Liver (tissue), 9 donors: ENCODE results near the gene RNF10. TPM values are rescaled to one million over a fixed set of nuclear protein-coding genes. Genes with fewer than 3 reads are reported as not detected.

ENCODE experiments used
- DNase-seq: peaks from one replicate; pipeline ENCODE4 v3.0.0-alpha.2; 2017; ENCODE audit warnings: low spot score
- H3K27ac ChIP-seq, 2 donors: one replicate each; pipeline ENCODE4 v1.7.0; 2013; ENCODE audit warnings: inconsistent platforms in 2 of 2, low read length in 2 of 2, control low read depth in 1 of 2, low read depth in 1 of 2, mild to moderate bottlenecking in 1 of 2
- H3K27me3 ChIP-seq, 4 donors: one replicate each; pipeline versions ENCODE4 v1.6.1 to v1.7.0; 2013; ENCODE audit warnings: low read length in 3 of 4, inconsistent platforms in 1 of 4, mild to moderate bottlenecking in 1 of 4, moderate library complexity in 1 of 4; ENCODE audit not compliant: control insufficient read depth in 4 of 4, insufficient read depth in 4 of 4
- H3K36me3 ChIP-seq, 4 donors: one replicate each; pipeline versions ENCODE4 v1.6.1 to v1.7.0; 2013; ENCODE audit warnings: low read length in 3 of 4, mild to moderate bottlenecking in 3 of 4, low read depth in 1 of 4, moderate library complexity in 1 of 4; ENCODE audit not compliant: control insufficient read depth in 4 of 4, insufficient read depth in 3 of 4
- H3K4me1 ChIP-seq, 4 donors: one replicate each; pipeline versions ENCODE4 v1.6.1 to v1.7.0; 2013; ENCODE audit warnings: low read length in 3 of 4, mild to moderate bottlenecking in 3 of 4, moderate library complexity in 1 of 4; ENCODE audit not compliant: control insufficient read depth in 4 of 4, insufficient read depth in 4 of 4
- H3K4me3 ChIP-seq, 3 donors: one replicate each; pipeline versions ENCODE4 v1.6.1 to v1.7.0; 2013; ENCODE audit warnings: low read length in 3 of 3, control low read depth in 1 of 3, low read depth in 1 of 3, mild to moderate bottlenecking in 1 of 3
- H3K9ac ChIP-seq, 2 donors: one replicate each; pipeline ENCODE4 v1.7.0; 2013; ENCODE audit warnings: low read length in 2 of 2, mild to moderate bottlenecking in 2 of 2, moderate library complexity in 2 of 2, control low read depth in 1 of 2, low read depth in 1 of 2
- H3K9me3 ChIP-seq, 4 donors: one replicate each; pipeline versions ENCODE4 v1.6.1 to v1.7.0; 2013; ENCODE audit warnings: low read length in 3 of 4; ENCODE audit not compliant: control insufficient read depth in 4 of 4
- ATF3 ChIP-seq: IDR thresholded peaks from 2 replicates; pipeline ENCODE4 v1.6.1; 2016; ENCODE audit warnings: antibody characterized with exemption
- CTCF ChIP-seq: fragments of 150-350 bp; IDR thresholded peaks from 2 replicates; pipeline ENCODE4 v1.5.1; 2017; ENCODE audit warnings: improper control_type of control experiment, low read depth, low read length; ENCODE audit not compliant: missing input control
- EGR1 ChIP-seq, 2 donors: IDR thresholded peaks; 2 replicates each; pipeline ENCODE4 v1.6.1; 2016 to 2018; ENCODE audit warnings: antibody characterized with exemption in 2 of 2, low read depth in 2 of 2
- FOXA1 ChIP-seq: IDR thresholded peaks from 2 replicates; pipeline ENCODE4 v1.6.1; 2016; ENCODE audit warnings: antibody characterized with exemption
- FOXA2 ChIP-seq: IDR thresholded peaks from 2 replicates; pipeline ENCODE4 v1.6.1; 2016; ENCODE audit warnings: antibody characterized with exemption
- GABPA ChIP-seq, 2 donors: IDR thresholded peaks in 1 of 2; conservative IDR thresholded peaks in 1 of 2; 2 replicates each; pipeline ENCODE4 v1.6.1; 2016; ENCODE audit warnings: antibody characterized with exemption in 2 of 2, mild to moderate bottlenecking in 1 of 2, moderate library complexity in 1 of 2
- HNF4A ChIP-seq, 2 donors: conservative IDR thresholded peaks; 2 replicates each; pipeline ENCODE4 v1.6.1; 2016; ENCODE audit warnings: antibody characterized with exemption in 2 of 2, mild to moderate bottlenecking in 2 of 2
- HNF4G ChIP-seq: IDR thresholded peaks from 2 replicates; pipeline ENCODE4 v1.6.1; 2016; ENCODE audit warnings: antibody characterized with exemption
- JUND ChIP-seq, 2 donors: IDR thresholded peaks; 2 replicates each; pipeline ENCODE4 v1.6.1; 2016; ENCODE audit warnings: antibody characterized with exemption in 2 of 2
- NR2F2 ChIP-seq: IDR thresholded peaks from 2 replicates; pipeline ENCODE4 v1.6.1; 2016; ENCODE audit warnings: antibody characterized with exemption
- RAD21 ChIP-seq, 2 donors: IDR thresholded peaks; 2 replicates each; pipeline ENCODE4 v1.6.1; 2016; ENCODE audit warnings: antibody characterized with exemption in 2 of 2, mild to moderate bottlenecking in 2 of 2
- RXRA ChIP-seq, 2 donors: IDR thresholded peaks; 2 replicates each; pipeline ENCODE4 v1.6.1; 2017 to 2018; ENCODE audit warnings: antibody characterized with exemption in 2 of 2, mild to moderate bottlenecking in 1 of 2
- SP1 ChIP-seq: IDR thresholded peaks from 2 replicates; pipeline ENCODE4 v1.6.1; 2018; ENCODE audit warnings: antibody characterized with exemption, mild to moderate bottlenecking
- YY1 ChIP-seq: IDR thresholded peaks from 2 replicates; pipeline ENCODE4 v1.6.1; 2016; ENCODE audit warnings: antibody characterized with exemption, mild to moderate bottlenecking
- ZBTB33 ChIP-seq: IDR thresholded peaks from 2 replicates; pipeline ENCODE4 v1.6.1; 2016; ENCODE audit warnings: antibody characterized with exemption
- WGBS: extraction: QIAGEN DNeasy Blood & Tissue Kit; methylation state at CpG from one replicate; pipeline ENCODE4 v1.1.7; 2013; 5-methylcytosine and 5-hydroxymethylcytosine counted together
- polyA plus RNA-seq, 2 donors: library from polyadenylated mRNA; stranded (reverse) in 1 of 2; unstranded in 1 of 2; fragments of 200-250 nt in 1 of 2; fragments of >200 nt in 1 of 2; fragmentation: Nextera tagmentation in 1 of 2; extraction: Ambion mirVana in 1 of 2; gene quantifications; one replicate each; pipeline versions ENCODE4 v1.2.1 to v1.2.3, GENCODE V29; 2013 to 2015
- total RNA-seq, 2 donors: library from RNA; depleted of rRNA; stranded (reverse); fragments of >200 nt; gene quantifications; one replicate each; pipeline ENCODE4 v1.2.3, GENCODE V29; 2014
- donor health status: healthy.
- donor health status: healthy.
- donor health status: healthy.
- donor health status: healthy.
- donor health status: healthy.

RNF10 gene
- total and polyA plus RNA-seq, 4 donors: 48.0 to 157 (median 75.6) TPM

- H3K9me3 ChIP-seq: no peaks in the 10 kb centered on the region
- no peak overlapping the region for H3K4me3 ChIP-seq
- DNase-seq: peak; percentile 83
- H3K36me3 ChIP-seq: peaks cover 0 to 11% (median 9%) of the 10 kb centered on the region in 4 donors
- WGBS: 19% methylated on average over 20 of the region's 20 CpGs
- H3K4me1 ChIP-seq: peaks cover 0 to 32% (median 24%) of the 10 kb centered on the region in 4 donors
- H3K27ac ChIP-seq: no peak overlapping the region
- no peaks in the 10 kb centered on the region for H3K27me3 ChIP-seq
- no peak overlapping the region for H3K9ac ChIP-seq
- no peak for TF ChIP-seq RXRA (IDR thresholded peaks at IDR 0.05)
- no peak for TF ChIP-seq GABPA (IDR thresholded peaks at IDR 0.05 in 1 of 2, conservative IDR thresholded peaks at IDR 0.05 in 1 of 2)
- no peak for TF ChIP-seq JUND (IDR thresholded peaks at IDR 0.05)
- no peak for TF ChIP-seq YY1
- peak; percentile 74 for TF ChIP-seq CTCF
- peak; percentile 85 to 88 for TF ChIP-seq RAD21 (IDR thresholded peaks at IDR 0.05)
- no peak for TF ChIP-seq FOXA1
Measured at GRCh38 chr12:120583478-120584030, 49.4 kb downstream of the RNF10 start.

GRCh38 chr12:120584343-120585149 is 50.4 kb downstream of the RNF10 start:
- Histone ChIP-seq H3K9me3 (no peaks in the 10 kb centered on the region), H3K27ac (no peak overlapping the region), H3K36me3 (peaks cover 0 to 2% (median 1%) of the 10 kb centered on the region in 4 donors), H3K27me3 (no peaks in the 10 kb centered on the region), H3K9ac (no peak overlapping the region), H3K4me3 (peak overlapping the region in 1 of 3 donors; percentile 52), H3K4me1 (peaks cover 0 to 32% (median 24%) of the 10 kb centered on the region in 4 donors)
- 2% methylated on average over 65 of the region's 65 CpGs for WGBS
- peak; percentile 3 for TF ChIP-seq CTCF
- TF ChIP-seq RAD21 (IDR thresholded peaks at IDR 0.05): peak in 1 of 2 donors; percentile 12
- TF ChIP-seq ATF3: no peak
- peak; percentile 52 for DNase-seq

GRCh38 chr12:120586206-120586605 is 52.0 kb downstream of the RNF10 start:
- WGBS: 77% methylated on average over 7 of the region's 7 CpGs
- DNase-seq: no peak
- Histone ChIP-seq H3K4me1 (peaks cover 0 to 23% (median 16%) of the 10 kb centered on the region in 4 donors), H3K4me3 (no peak overlapping the region), H3K27me3 (no peaks in the 10 kb centered on the region), H3K36me3 (no peaks in the 10 kb centered on the region), H3K9me3 (no peaks in the 10 kb centered on the region), H3K27ac (no peak overlapping the region), H3K9ac (peak overlapping the region in 1 of 2 donors; percentile 3)
- TF ChIP-seq ZBTB33: no peak
- TF ChIP-seq RXRA (IDR thresholded peaks at IDR 0.05): no peak
- TF ChIP-seq HNF4G: no peak
- no peak for TF ChIP-seq GABPA (IDR thresholded peaks at IDR 0.05 in 1 of 2, conservative IDR thresholded peaks at IDR 0.05 in 1 of 2)
- no peak for TF ChIP-seq SP1
- no peak for TF ChIP-seq ATF3
- no peak for TF ChIP-seq YY1
- TF ChIP-seq HNF4A (conservative IDR thresholded peaks at IDR 0.05): no peak
- no peak for TF ChIP-seq FOXA2
- TF ChIP-seq EGR1 (IDR thresholded peaks at IDR 0.05; ENCODE audit: low read depth in 2 of 2): no peak
- no peak for TF ChIP-seq NR2F2
- no peak for TF ChIP-seq RAD21 (IDR thresholded peaks at IDR 0.05)
